HEK293 (cell line): ENCODE data around the gene LSM7.

ENCODE experiments used
- BCL11B ChIP-seq: fragments of 450-650 bp; formaldehyde crosslinking; IDR thresholded peaks from 2 replicates; pipeline ENCODE4 v1.5.1; 2016; ENCODE audit warnings: low read depth, missing biosample characterization, missing genetic modification characterization
- FEZF1 ChIP-seq: fragments of 450-650 bp; formaldehyde crosslinking; IDR thresholded peaks from 2 replicates; pipeline ENCODE4 v1.5.1; 2016; ENCODE audit warnings: missing biosample characterization, missing genetic modification characterization
- GLI4 ChIP-seq: fragments of 450-650 bp; formaldehyde crosslinking; IDR thresholded peaks from 2 replicates; pipeline ENCODE4 v1.5.1; 2016; ENCODE audit warnings: missing biosample characterization, missing genetic modification characterization
- GLIS1 ChIP-seq: fragments of 450-650 bp; formaldehyde crosslinking; IDR thresholded peaks from 2 replicates; pipeline ENCODE4 v1.5.1; 2016; ENCODE audit warnings: missing biosample characterization, missing genetic modification characterization
- HOXC10 ChIP-seq: sonication (generic); formaldehyde crosslinking; IDR thresholded peaks from 2 replicates; pipeline ENCODE4 v1.8.1; 2023; ENCODE audit warnings: mild to moderate bottlenecking, missing genetic modification reagents
- MEIS1 ChIP-seq: sonication (generic); formaldehyde crosslinking; IDR thresholded peaks from 2 replicates; pipeline ENCODE4 v1.8.1; 2022; ENCODE audit warnings: missing genetic modification reagents, mild to moderate bottlenecking, borderline replicate concordance
- MYNN ChIP-seq: fragments of 450-650 bp; formaldehyde crosslinking; IDR thresholded peaks from 2 replicates; pipeline ENCODE4 v1.5.1; 2016; ENCODE audit warnings: missing biosample characterization, missing genetic modification characterization, borderline replicate concordance
- RBAK ChIP-seq: fragments of 450-650 bp; formaldehyde crosslinking; IDR thresholded peaks from 2 replicates; pipeline ENCODE4 v1.5.1; 2016; ENCODE audit warnings: missing biosample characterization, missing genetic modification characterization
- SETDB1 ChIP-seq: IDR thresholded peaks from one replicate; pipeline ENCODE4 v1.6.1; 2017; ENCODE audit warnings: mild to moderate bottlenecking, low read length, moderate library complexity, mixed read lengths; ENCODE audit not compliant: insufficient read length
- ZBTB21 ChIP-seq: fragments of 450-650 bp; formaldehyde crosslinking; IDR thresholded peaks from 2 replicates; pipeline ENCODE4 v1.5.1; 2017; ENCODE audit warnings: missing biosample characterization, missing genetic modification characterization
- ZNF10 ChIP-seq: fragments of 450-650 bp; formaldehyde crosslinking; IDR thresholded peaks from 2 replicates; pipeline ENCODE4 v1.5.1; 2017; ENCODE audit warnings: missing biosample characterization, missing genetic modification characterization
- ZNF140 ChIP-seq: fragments of 450-650 bp; formaldehyde crosslinking; IDR thresholded peaks from 2 replicates; pipeline ENCODE4 v1.5.1; 2016; ENCODE audit warnings: missing biosample characterization, missing genetic modification characterization
- ZNF174 ChIP-seq: fragments of 450-650 bp; formaldehyde crosslinking; IDR thresholded peaks from 2 replicates; pipeline ENCODE4 v1.5.0; 2017; ENCODE audit warnings: missing biosample characterization, mild to moderate bottlenecking, missing genetic modification characterization
- ZNF19 ChIP-seq: fragments of 450-650 bp; formaldehyde crosslinking; IDR thresholded peaks from 2 replicates; pipeline ENCODE4; 2016; ENCODE audit warnings: missing biosample characterization, missing genetic modification characterization, low read depth
- ZNF248 ChIP-seq: fragments of 450-650 bp; formaldehyde crosslinking; IDR thresholded peaks from 2 replicates; pipeline ENCODE4 v1.5.1; 2017; ENCODE audit warnings: missing biosample characterization, missing genetic modification characterization
- ZNF341 ChIP-seq: fragments of 450-650 bp; formaldehyde crosslinking; IDR thresholded peaks from 2 replicates; pipeline ENCODE4; 2016; ENCODE audit warnings: low read depth, missing biosample characterization, missing genetic modification characterization
- ZNF501 ChIP-seq: fragments of 450-650 bp; formaldehyde crosslinking; IDR thresholded peaks from 2 replicates; pipeline ENCODE4 v1.5.1; 2016; ENCODE audit warnings: missing biosample characterization, missing genetic modification characterization
- ZNF510 ChIP-seq: fragments of 450-650 bp; formaldehyde crosslinking; IDR thresholded peaks from 2 replicates; pipeline ENCODE4 v1.5.1; 2018; ENCODE audit warnings: mild to moderate bottlenecking, missing genetic modification characterization, missing biosample characterization; ENCODE audit not compliant: insufficient replicate concordance
- ZNF514 ChIP-seq: fragments of 450-650 bp; formaldehyde crosslinking; IDR thresholded peaks from 2 replicates; pipeline ENCODE4 v1.5.1; 2016; ENCODE audit warnings: missing biosample characterization, missing genetic modification characterization
- ZNF521 ChIP-seq: fragments of 450-650 bp; formaldehyde crosslinking; IDR thresholded peaks from 2 replicates; pipeline ENCODE4 v1.5.1; 2017; ENCODE audit warnings: missing biosample characterization, mild to moderate bottlenecking, missing genetic modification characterization
- ZNF544 ChIP-seq: fragments of 450-650 bp; formaldehyde crosslinking; IDR thresholded peaks from 2 replicates; pipeline ENCODE4 v1.5.0; 2017; ENCODE audit warnings: missing biosample characterization, missing genetic modification characterization
- ZNF548 ChIP-seq: fragments of 450-650 bp; formaldehyde crosslinking; IDR thresholded peaks from 2 replicates; pipeline ENCODE4 v1.5.1; 2016; ENCODE audit warnings: missing biosample characterization, missing genetic modification characterization
- ZNF561 ChIP-seq: fragments of 450-650 bp; IDR thresholded peaks from 2 replicates; pipeline ENCODE4 v1.5.1; 2018; ENCODE audit warnings: missing biosample characterization, missing genetic modification characterization, borderline replicate concordance
- ZNF626 ChIP-seq: fragments of 450-650 bp; sonication (Bioruptor Pico); formaldehyde crosslinking; IDR thresholded peaks from 2 replicates; pipeline ENCODE4 v1.5.1; 2018; ENCODE audit warnings: missing biosample characterization, missing genetic modification characterization, inconsistent platforms
- ZNF658 ChIP-seq: fragments of 450-650 bp; formaldehyde crosslinking; IDR thresholded peaks from 2 replicates; pipeline ENCODE4; 2016; ENCODE audit warnings: missing biosample characterization, missing genetic modification characterization
- ZNF747 ChIP-seq: fragments of 450-650 bp; formaldehyde crosslinking; IDR thresholded peaks from 2 replicates; pipeline ENCODE4 v1.5.1; 2016; ENCODE audit warnings: missing biosample characterization, missing genetic modification characterization
- ZNF777 ChIP-seq: fragments of 450-650 bp; formaldehyde crosslinking; IDR thresholded peaks from 2 replicates; pipeline ENCODE4 v1.5.1; 2017; ENCODE audit warnings: missing biosample characterization, missing genetic modification characterization, borderline replicate concordance
- ZNF785 ChIP-seq: fragments of 450-650 bp; formaldehyde crosslinking; IDR thresholded peaks from 2 replicates; pipeline ENCODE4 v1.5.1; 2016; ENCODE audit warnings: missing biosample characterization, missing genetic modification characterization
- TF ChIP-seq, protein P1 (sequence below): fragments of 450-650 bp; formaldehyde crosslinking; conservative IDR thresholded peaks from 2 replicates; pipeline ENCODE4 v1.5.1; 2016; ENCODE audit warnings: low read depth, missing biosample characterization, missing genetic modification characterization
- TF ChIP-seq, protein P2 (sequence below): fragments of 450-650 bp; formaldehyde crosslinking; IDR thresholded peaks from 2 replicates; pipeline ENCODE4 v1.5.1; 2016; ENCODE audit warnings: missing biosample characterization, missing genetic modification characterization
- TF ChIP-seq, protein P3 (sequence below): fragments of 450-650 bp; formaldehyde crosslinking; IDR thresholded peaks from 2 replicates; pipeline ENCODE4 v1.5.1; 2016; ENCODE audit warnings: missing biosample characterization, missing genetic modification characterization, borderline replicate concordance

Gene LSM7

DNA sequence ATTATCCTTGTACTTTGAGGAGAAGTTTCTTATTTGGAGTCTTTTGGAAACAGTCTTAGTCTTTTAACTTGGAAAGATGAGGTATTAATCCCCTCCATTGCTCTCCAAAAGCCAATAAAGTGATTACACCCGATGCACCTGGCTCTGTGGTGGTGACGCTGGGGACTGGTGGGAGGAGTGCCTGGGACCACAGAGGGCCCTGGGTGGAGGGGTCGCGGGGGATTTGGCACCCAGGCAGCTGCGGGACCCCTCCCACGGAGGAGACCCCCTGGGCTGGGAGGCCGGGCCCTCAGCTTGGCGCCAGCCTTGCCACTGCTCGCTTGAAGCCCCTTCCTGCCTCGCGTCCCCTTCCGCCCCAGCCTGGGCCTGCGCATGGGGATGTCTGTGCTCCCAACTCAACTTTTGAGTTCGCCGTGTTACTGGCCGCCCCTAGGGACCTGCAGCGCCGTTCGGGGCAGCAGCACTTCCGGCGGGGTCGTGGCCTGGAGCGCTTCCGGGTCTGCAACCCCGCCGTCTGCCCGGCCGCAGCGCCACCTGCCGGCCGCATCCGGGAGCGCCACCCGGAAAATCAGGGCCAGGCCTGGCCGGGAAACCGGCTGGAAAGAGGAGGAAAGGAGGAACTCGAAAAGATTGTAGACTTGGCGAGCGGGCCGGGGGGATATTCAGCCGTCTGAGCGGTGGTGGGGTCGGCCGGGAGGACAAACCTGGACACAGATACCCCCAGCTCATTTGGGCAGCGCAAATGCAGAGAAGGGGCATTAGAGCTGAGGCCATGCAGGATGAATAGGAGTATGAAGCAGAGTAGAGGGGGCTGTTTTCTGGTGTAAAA is 54.8 kb downstream of the LSM7 start (continued):
- TF ChIP-seq MYNN (tag by site-specific recombination) (peak; percentile 71; the same call in 1 of the 2 replicates), ZNF626 (tag by site-specific recombination) (no peak), ZBTB21 (tag by site-specific recombination) (no peak), ZNF510 (tag by site-specific recombination) (no peak), ZNF777 (tag by site-specific recombination) (no peak), ZNF341 (tag by site-specific recombination) (peak; percentile 30; the same call in 1 of the 2 replicates), ZNF174 (tag by site-specific recombination) (no peak), HOXC10 (no peak), BCL11B (tag by site-specific recombination) (peak; percentile 84), RBAK (tag by site-specific recombination) (no peak), ZNF501 (peak; percentile 90), ZNF521 (tag by site-specific recombination) (no peak), ZNF514 (tag by site-specific recombination) (no peak), ZNF10 (tag by site-specific recombination) (0 out of 2 replicates have a peak, but pooled peaks have one; percentile 29), ZNF544 (no peak), ZNF548 (tag by site-specific recombination) (no peak), MEIS1 (CRISPR knock-in tag) (no peak), ZNF747 (tag by site-specific recombination) (no peak), ZNF785 (tag by site-specific recombination) (no peak; the same call in 1 of the 2 replicates), ZNF19 (tag by site-specific recombination) (no peak), SETDB1 (no peak), ZNF140 (no peak), GLI4 (tag by site-specific recombination) (peak; percentile 57; the same call in 1 of the 2 replicates), ZNF561 (tag by site-specific recombination) (peak; percentile 85), ZNF658 (tag by site-specific recombination) (no peak), ZNF248 (tag by site-specific recombination) (no peak), GLIS1 (tag by site-specific recombination) (peak; percentile 96), FEZF1 (0 out of 2 replicates have a peak, but pooled peaks have one; percentile 50)
- TF ChIP-seq, protein P1, sequence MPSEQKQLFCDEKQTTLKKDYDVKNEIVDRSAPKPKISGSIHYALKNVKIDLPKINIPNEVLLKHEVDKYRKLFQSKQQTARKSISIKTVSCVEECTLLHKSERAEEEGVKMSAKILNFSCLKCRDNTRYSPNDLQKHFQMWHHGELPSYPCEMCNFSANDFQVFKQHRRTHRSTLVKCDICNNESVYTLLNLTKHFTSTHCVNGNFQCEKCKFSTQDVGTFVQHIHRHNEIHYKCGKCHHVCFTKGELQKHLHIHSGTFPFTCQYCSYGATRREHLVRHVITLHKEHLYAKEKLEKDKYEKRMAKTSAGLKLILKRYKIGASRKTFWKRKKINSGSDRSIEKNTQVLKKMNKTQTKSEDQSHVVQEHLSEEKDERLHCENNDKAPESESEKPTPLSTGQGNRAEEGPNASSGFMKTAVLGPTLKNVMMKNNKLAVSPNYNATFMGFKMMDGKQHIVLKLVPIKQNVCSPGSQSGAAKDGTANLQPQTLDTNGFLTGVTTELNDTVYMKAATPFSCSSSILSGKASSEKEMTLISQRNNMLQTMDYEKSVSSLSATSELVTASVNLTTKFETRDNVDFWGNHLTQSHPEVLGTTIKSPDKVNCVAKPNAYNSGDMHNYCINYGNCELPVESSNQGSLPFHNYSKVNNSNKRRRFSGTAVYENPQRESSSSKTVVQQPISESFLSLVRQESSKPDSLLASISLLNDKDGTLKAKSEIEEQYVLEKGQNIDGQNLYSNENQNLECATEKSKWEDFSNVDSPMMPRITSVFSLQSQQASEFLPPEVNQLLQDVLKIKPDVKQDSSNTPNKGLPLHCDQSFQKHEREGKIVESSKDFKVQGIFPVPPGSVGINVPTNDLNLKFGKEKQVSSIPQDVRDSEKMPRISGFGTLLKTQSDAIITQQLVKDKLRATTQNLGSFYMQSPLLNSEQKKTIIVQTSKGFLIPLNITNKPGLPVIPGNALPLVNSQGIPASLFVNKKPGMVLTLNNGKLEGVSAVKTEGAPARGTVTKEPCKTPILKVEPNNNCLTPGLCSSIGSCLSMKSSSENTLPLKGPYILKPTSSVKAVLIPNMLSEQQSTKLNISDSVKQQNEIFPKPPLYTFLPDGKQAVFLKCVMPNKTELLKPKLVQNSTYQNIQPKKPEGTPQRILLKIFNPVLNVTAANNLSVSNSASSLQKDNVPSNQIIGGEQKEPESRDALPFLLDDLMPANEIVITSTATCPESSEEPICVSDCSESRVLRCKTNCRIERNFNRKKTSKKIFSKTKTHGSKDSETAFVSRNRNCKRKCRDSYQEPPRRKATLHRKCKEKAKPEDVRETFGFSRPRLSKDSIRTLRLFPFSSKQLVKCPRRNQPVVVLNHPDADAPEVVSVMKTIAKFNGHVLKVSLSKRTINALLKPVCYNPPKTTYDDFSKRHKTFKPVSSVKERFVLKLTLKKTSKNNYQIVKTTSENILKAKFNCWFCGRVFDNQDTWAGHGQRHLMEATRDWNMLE (tag by site-specific recombination) = peak; percentile 70
- TF ChIP-seq, protein P2, sequence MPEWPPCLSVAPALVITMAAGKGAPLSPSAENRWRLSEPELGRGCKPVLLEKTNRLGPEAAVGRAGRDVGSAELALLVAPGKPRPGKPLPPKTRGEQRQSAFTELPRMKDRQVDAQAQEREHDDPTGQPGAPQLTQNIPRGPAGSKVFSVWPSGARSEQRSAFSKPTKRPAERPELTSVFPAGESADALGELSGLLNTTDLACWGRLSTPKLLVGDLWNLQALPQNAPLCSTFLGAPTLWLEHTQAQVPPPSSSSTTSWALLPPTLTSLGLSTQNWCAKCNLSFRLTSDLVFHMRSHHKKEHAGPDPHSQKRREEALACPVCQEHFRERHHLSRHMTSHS = no peak
- TF ChIP-seq, protein P3, sequence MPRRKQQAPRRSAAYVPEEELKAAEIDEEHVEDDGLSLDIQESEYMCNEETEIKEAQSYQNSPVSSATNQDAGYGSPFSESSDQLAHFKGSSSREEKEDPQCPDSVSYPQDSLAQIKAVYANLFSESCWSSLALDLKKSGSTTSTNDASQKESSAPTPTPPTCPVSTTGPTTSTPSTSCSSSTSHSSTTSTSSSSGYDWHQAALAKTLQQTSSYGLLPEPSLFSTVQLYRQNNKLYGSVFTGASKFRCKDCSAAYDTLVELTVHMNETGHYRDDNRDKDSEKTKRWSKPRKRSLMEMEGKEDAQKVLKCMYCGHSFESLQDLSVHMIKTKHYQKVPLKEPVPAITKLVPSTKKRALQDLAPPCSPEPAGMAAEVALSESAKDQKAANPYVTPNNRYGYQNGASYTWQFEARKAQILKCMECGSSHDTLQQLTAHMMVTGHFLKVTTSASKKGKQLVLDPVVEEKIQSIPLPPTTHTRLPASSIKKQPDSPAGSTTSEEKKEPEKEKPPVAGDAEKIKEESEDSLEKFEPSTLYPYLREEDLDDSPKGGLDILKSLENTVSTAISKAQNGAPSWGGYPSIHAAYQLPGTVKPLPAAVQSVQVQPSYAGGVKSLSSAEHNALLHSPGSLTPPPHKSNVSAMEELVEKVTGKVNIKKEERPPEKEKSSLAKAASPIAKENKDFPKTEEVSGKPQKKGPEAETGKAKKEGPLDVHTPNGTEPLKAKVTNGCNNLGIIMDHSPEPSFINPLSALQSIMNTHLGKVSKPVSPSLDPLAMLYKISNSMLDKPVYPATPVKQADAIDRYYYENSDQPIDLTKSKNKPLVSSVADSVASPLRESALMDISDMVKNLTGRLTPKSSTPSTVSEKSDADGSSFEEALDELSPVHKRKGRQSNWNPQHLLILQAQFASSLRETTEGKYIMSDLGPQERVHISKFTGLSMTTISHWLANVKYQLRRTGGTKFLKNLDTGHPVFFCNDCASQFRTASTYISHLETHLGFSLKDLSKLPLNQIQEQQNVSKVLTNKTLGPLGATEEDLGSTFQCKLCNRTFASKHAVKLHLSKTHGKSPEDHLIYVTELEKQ (tag by site-specific recombination) = no peak
